CD4-positive, alpha-beta T cell treated with Interleukin-12 subunit alpha and Interleukin-12 subunit beta, for 1 hour (primary cell): ENCODE results near the gene ALG12.

ENCODE experiments used
- DNase-seq: peaks from one replicate; pipeline ENCODE4 v3.0.0-alpha.2; 2020

Gene ALG12

GRCh38 chr22:49957826-49958365 is 39.7 kb upstream of the ALG12 start:
- DNase-seq: no peak

- DNase-seq: no peak
Measured at GRCh38 chr22:49956914-49957825, 38.9 kb upstream of the ALG12 start.

- DNase-seq: no peak
Measured at GRCh38 chr22:49956418-49956770, 38.2 kb upstream of the ALG12 start.

- DNase-seq: no peak
Measured at GRCh38 chr22:49955581-49956417, 37.6 kb upstream of the ALG12 start.

GRCh38 chr22:49954991-49955580 is 36.8 kb upstream of the ALG12 start:
- no peak for DNase-seq

GRCh38 chr22:49954354-49954753 is 36.1 kb upstream of the ALG12 start:
- no peak for DNase-seq

- no peak for DNase-seq
Measured at GRCh38 chr22:49953680-49954344, 35.6 kb upstream of the ALG12 start.

GRCh38 chr22:49953027-49953679 is 34.9 kb upstream of the ALG12 start:
- no peak for DNase-seq

GRCh38 chr22:49951986-49952896 is 34.0 kb upstream of the ALG12 start:
- DNase-seq: no peak

GRCh38 chr22:49951678-49951985 is 33.4 kb upstream of the ALG12 start:
- DNase-seq: no peak

- no peak for DNase-seq
Measured at GRCh38 chr22:49951000-49951677, 32.9 kb upstream of the ALG12 start.

GRCh38 chr22:49950396-49950994 is 32.3 kb upstream of the ALG12 start:
- no peak for DNase-seq

- DNase-seq: no peak
Measured at GRCh38 chr22:49949914-49950292, 31.7 kb upstream of the ALG12 start.

GRCh38 chr22:49948958-49949913 is 31.0 kb upstream of the ALG12 start:
- no peak for DNase-seq

GRCh38 chr22:49948116-49948957 is 30.1 kb upstream of the ALG12 start:
- DNase-seq: no peak

- DNase-seq: no peak
Measured at GRCh38 chr22:49947296-49947622, 29.0 kb upstream of the ALG12 start.

GRCh38 chr22:49946612-49947295 is 28.5 kb upstream of the ALG12 start:
- no peak for DNase-seq
